ENCODE results near the gene PCGF1. TPM values are rescaled to one million over a fixed set of nuclear protein-coding genes. Genes with fewer than 3 reads are reported as not detected.

PCGF1 gene
- total and polyA plus RNA-seq, 2 of the 8 experiments (the other 6 are each of a cell fraction or from before 2014, with no cell fraction given): 10.0 to 23.7 TPM

DNA sequence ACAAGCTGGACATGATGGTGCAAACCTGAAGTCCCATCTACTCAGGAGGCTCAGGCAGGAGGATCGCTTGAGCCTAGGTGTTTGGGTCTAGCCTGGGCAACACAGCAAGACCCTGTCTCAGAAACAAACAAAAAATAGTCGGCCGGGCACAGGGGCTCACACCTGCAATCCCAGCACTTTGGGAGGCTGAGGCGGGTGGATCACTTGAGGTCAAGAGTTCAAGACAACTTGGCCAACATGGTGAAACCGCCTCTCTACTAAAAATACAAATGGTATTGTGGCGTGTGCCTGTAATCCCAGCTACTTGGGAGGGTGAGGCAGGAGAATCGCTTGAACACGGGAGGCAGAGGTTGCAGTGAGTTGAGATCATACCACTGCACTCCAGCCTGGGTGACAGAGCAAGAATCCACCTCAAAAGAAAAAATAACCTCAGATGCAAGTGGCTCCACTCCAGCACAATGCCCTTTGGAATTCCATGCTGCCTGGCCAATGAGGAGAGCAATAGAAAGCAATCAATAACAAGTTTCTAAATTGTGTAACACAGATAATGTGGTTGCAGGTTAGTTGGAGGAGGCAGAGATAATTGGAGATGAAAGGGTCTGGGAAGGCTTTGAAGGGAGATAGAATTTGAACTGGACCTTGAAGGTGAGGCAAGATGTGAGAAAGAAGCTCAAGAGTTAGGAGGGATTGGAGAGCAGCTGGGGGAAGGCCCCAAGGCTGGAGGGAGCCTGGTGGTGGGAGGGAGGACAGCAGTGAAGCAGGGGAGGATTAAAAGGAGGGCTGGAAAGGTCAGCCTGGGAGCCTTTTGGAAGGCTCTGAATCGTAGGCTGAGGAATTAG is 18.6 kb downstream of the PCGF1 start:
- CTCF ChIA-PET (ENCODE audit: partially characterized antibody): interaction anchor here (0.9 to 6.9 kb wide), 8 partner anchors 12 to 98 kb away, joined by 3 to 37 read pairs (median 4); partner anchors contain the start of genes INO80B and LBX2
- H2AK5ac ChIP-seq (ENCODE audit: low read depth, low read length): no peak overlapping the region
- H3K4me3 ChIP-seq (ENCODE audit: extremely low read depth in 1 of 4, insufficient read depth in 2 of 4, low read depth in 3 of 4, low read length in 4 of 4): no peak overlapping the region
- no peak overlapping the region for H2BK5ac ChIP-seq (ENCODE audit: low read depth, low read length)
- H3K23me2 ChIP-seq (ENCODE audit: low read depth, low read length): no peaks in the 10 kb centered on the region
- no peak overlapping the region for H2BK12ac ChIP-seq (ENCODE audit: low read depth, low read length)
- H2BK120ac ChIP-seq (replicated peaks; ENCODE audit: low read depth, low read length): no peak overlapping the region
- no peak overlapping the region for H3K27ac ChIP-seq (ENCODE audit: low read depth, low read length)
- TF ChIP-seq CHD1 (IDR thresholded peaks at IDR 0.05; ENCODE audit: low read depth, low read length): no peak
- TF ChIP-seq BCL11A (IDR thresholded peaks at IDR 0.05; ENCODE audit: low read depth in 2 of 2, low read length in 2 of 2): no peak
- TF ChIP-seq GABPA (IDR thresholded peaks at IDR 0.05; ENCODE audit: borderline replicate concordance, insufficient read depth, low read length): no peak
- TF ChIP-seq MAFK (IDR thresholded peaks at IDR 0.05; ENCODE audit: low read depth, low read length): no peak
- no peak for TF ChIP-seq ATF2 (IDR thresholded peaks at IDR 0.05; ENCODE audit: low read length)
- 88% methylated on average over 9 of the region's 9 CpGs; no CpG with 5 or more reads in 1 of the 2 experiments for WGBS, 2 experiments (ENCODE audit: extremely low coverage in 1 of 2, insufficient coverage in 1 of 2, insufficient read length in 1 of 2, insufficient replicate concordance in 2 of 2, low coverage in 1 of 2, low lambda C conversion rate in 2 of 2, missing lambda C conversion rate in 1 of 2)
- no peaks in the 10 kb centered on the region for H3K9me3 ChIP-seq (ENCODE audit: insufficient read depth in 2 of 2, low read depth in 1 of 2, low read length in 1 of 2)
- no peak overlapping the region for H4K91ac ChIP-seq (replicated peaks; ENCODE audit: insufficient read length, low read length)
- H4K8ac ChIP-seq (ENCODE audit: extremely low read depth, insufficient read depth, low read length): no peak overlapping the region
- H4K5ac ChIP-seq (ENCODE audit: insufficient read length, low read depth, low read length): no peak overlapping the region
- H3K9ac ChIP-seq (replicated peaks in 1 of 4; ENCODE audit: extremely low read depth in 1 of 4, low read depth in 3 of 4, low read length in 3 of 4): no peak overlapping the region
- no peaks in the 10 kb centered on the region for H3K4me1 ChIP-seq (replicated peaks in 1 of 4; ENCODE audit: control insufficient read depth in 3 of 4, insufficient read depth in 4 of 4, low read length in 3 of 4)
- H2BK15ac ChIP-seq (ENCODE audit: low read length): no peak overlapping the region
- H3K23ac ChIP-seq (ENCODE audit: insufficient read length): no peak overlapping the region
- H3K79me1 ChIP-seq (ENCODE audit: low read depth, low read length): no peaks in the 10 kb centered on the region
- POLR2A ChIA-PET (ENCODE audit: partially characterized antibody): interaction anchor here (0.9 to 3.2 kb wide), 9 partner anchors 8 to 50 kb away, joined by 3 to 11 read pairs (median 4); partner anchors contain the start of genes LBX2, PCGF1 and WBP1
- H3K36me3 ChIP-seq (ENCODE audit: control insufficient read depth in 2 of 4, insufficient read depth in 4 of 4, low read length in 3 of 4): peaks cover 7 to 22% (median 18%) of the 10 kb centered on the region in 4 experiments
- H4K20me1 ChIP-seq (replicated peaks in 1 of 2; ENCODE audit: control insufficient read depth in 1 of 2, insufficient read depth in 2 of 2, low read length in 2 of 2): peaks cover 2 to 6% of the 10 kb centered on the region in 2 experiments
- H3K14ac ChIP-seq (ENCODE audit: insufficient read length): no peak overlapping the region
- H3K27me3 ChIP-seq (replicated peaks in 1 of 4; ENCODE audit: control insufficient read depth in 3 of 4, extremely low read depth in 1 of 4, insufficient read depth in 3 of 4, low read length in 3 of 4): no peaks in the 10 kb centered on the region
- no peak overlapping the region for H2AFZ ChIP-seq (ENCODE audit: low read length)
- H3K4me2 ChIP-seq (ENCODE audit: insufficient read depth in 1 of 2, low read depth in 2 of 2, low read length in 2 of 2): no peak overlapping the region
- DNase-seq (ENCODE audit: low read depth in 1 of 2, low spot score in 2 of 2) (no peak), FAIRE-seq (no peak)
- no peak overlapping the region for H3K18ac ChIP-seq (ENCODE audit: extremely low read depth, low read length)
- no peak overlapping the region for H3K4ac ChIP-seq (replicated peaks; ENCODE audit: insufficient read length, low read depth, low read length)
- no peak overlapping the region for H2BK20ac ChIP-seq (ENCODE audit: low read length)
- H3K56ac ChIP-seq (replicated peaks; ENCODE audit: insufficient read length, low read depth, low read length): no peak overlapping the region
- H3K79me2 ChIP-seq (ENCODE audit: control insufficient read depth in 1 of 2, insufficient read depth in 2 of 2, low read length in 2 of 2): 0 out of 4 replicates have a peak, but pooled peaks cover 0 to 2% of the 10 kb centered on the region in 2 experiments
